HepG2 (cell line): Measurements from ENCODE around the gene CSRNP3.

Experiments used
- NCOR1 ChIP-seq: fragments of 200-600 bp; sonication (generic); IDR thresholded peaks from 2 replicates; pipeline ENCODE4 v1.7.0; 2017; ENCODE audit warnings: antibody characterized with exemption, low read length, borderline replicate concordance
- ZBTB33 ChIP-seq: sonication (generic); formaldehyde crosslinking; IDR thresholded peaks from 2 replicates; pipeline ENCODE4 v1.4.0; 2020; ENCODE audit warnings: missing genetic modification reagents

DNA sequence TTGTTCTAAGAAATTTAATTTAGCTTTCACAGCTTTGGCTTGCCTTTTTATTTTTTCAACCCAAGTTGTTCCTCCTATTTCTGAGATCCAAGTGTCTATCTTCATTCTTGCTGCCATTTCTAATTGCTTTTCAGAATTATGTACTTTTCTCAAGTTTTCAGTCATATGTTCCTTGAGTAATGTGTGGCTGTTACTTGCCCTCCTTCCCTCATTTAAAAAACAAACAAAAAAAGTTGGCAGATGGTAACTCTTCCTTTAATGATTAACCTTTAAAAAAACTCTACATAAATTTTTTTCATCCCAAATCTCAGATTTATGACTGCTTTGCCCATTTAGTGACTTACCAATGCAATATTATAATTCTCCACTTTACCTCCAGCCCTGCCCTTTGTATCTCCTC is 193.2 kb downstream of the CSRNP3 start:
- TF ChIP-seq NCOR1 (no peak), ZBTB33 (CRISPR knock-in tag) (no peak)
